ENCODE data around the gene RTF2.

RTF2 gene

GRCh38 chr20:56427797-56428196, 40.6 kb upstream of the RTF2 start:
- TF ChIP-seq TAF1 (IDR thresholded peaks at IDR 0.05; ENCODE audit: borderline replicate concordance, insufficient read depth, low read length) (no peak), SIN3A (IDR thresholded peaks at IDR 0.05; ENCODE audit: borderline replicate concordance, insufficient read depth, low read length) (no peak), FOXP2 (optimal IDR thresholded peaks at IDR 0.05; ENCODE audit: borderline replicate concordance, extremely low read depth, extremely low read length, insufficient read depth) (no peak), POLR2AphosphoS5 (IDR thresholded peaks at IDR 0.05; ENCODE audit: low read depth, low read length) (no peak), REST (IDR thresholded peaks at IDR 0.05; ENCODE audit: insufficient read depth in 1 of 2, low read depth in 2 of 2, low read length in 2 of 2) (no peak)

GRCh38 chr20:56428410-56428809, 40.0 kb upstream of the RTF2 start:
- no peak for TF ChIP-seq TAF1 (IDR thresholded peaks at IDR 0.05; ENCODE audit: borderline replicate concordance, insufficient read depth, low read length)
- TF ChIP-seq POLR2AphosphoS5 (IDR thresholded peaks at IDR 0.05; ENCODE audit: low read depth, low read length): no peak
- no peak for TF ChIP-seq SIN3A (IDR thresholded peaks at IDR 0.05; ENCODE audit: borderline replicate concordance, insufficient read depth, low read length)
- TF ChIP-seq REST (IDR thresholded peaks at IDR 0.05; ENCODE audit: insufficient read depth in 1 of 2, low read depth in 2 of 2, low read length in 2 of 2): no peak

- TF ChIP-seq FOXP2 (optimal IDR thresholded peaks at IDR 0.05; ENCODE audit: borderline replicate concordance, extremely low read depth, extremely low read length, insufficient read depth): no peak
These were observed 39.5 kb upstream of the RTF2 start for GRCh38 chr20:56428881-56429280.

GRCh38 chr20:56429502-56429901, 38.9 kb upstream of the RTF2 start:
- TF ChIP-seq REST (IDR thresholded peaks at IDR 0.05; ENCODE audit: insufficient read depth in 1 of 2, low read depth in 2 of 2, low read length in 2 of 2): no peak
- TF ChIP-seq FOXP2 (optimal IDR thresholded peaks at IDR 0.05; ENCODE audit: borderline replicate concordance, extremely low read depth, extremely low read length, insufficient read depth): no peak
- no peak for TF ChIP-seq POLR2AphosphoS5 (IDR thresholded peaks at IDR 0.05; ENCODE audit: low read depth, low read length)
- TF ChIP-seq SIN3A (IDR thresholded peaks at IDR 0.05; ENCODE audit: borderline replicate concordance, insufficient read depth, low read length): no peak
- TF ChIP-seq TAF1 (IDR thresholded peaks at IDR 0.05; ENCODE audit: borderline replicate concordance, insufficient read depth, low read length): no peak

- no peak for TF ChIP-seq REST (IDR thresholded peaks at IDR 0.05; ENCODE audit: insufficient read depth in 1 of 2, low read depth in 2 of 2, low read length in 2 of 2)
- no peak for TF ChIP-seq TAF1 (IDR thresholded peaks at IDR 0.05; ENCODE audit: borderline replicate concordance, insufficient read depth, low read length)
- TF ChIP-seq FOXP2 (optimal IDR thresholded peaks at IDR 0.05; ENCODE audit: borderline replicate concordance, extremely low read depth, extremely low read length, insufficient read depth): no peak
- TF ChIP-seq POLR2AphosphoS5 (IDR thresholded peaks at IDR 0.05; ENCODE audit: low read depth, low read length): no peak
- TF ChIP-seq SIN3A (IDR thresholded peaks at IDR 0.05; ENCODE audit: borderline replicate concordance, insufficient read depth, low read length): no peak
These were observed 38.5 kb upstream of the RTF2 start for GRCh38 chr20:56429941-56430340.

All from PFSK-1 (cell line).